ENCODE results near the gene BCR. TPM values are rescaled to one million over a fixed set of nuclear protein-coding genes. Genes with fewer than 3 reads are reported as not detected.
"Not testable (repeated sequence)": the region's sequence is repeated elsewhere in the genome, so short reads cannot be mapped to it uniquely, and the experiment has no call there.

Gene BCR
- total RNA-seq, 2 experiments from 2014 or later, result 60.7 to 63.2 TPM

GRCh38 chr22:23341942-23342695, 161.8 kb downstream of the BCR start:
- CTCF ChIA-PET; DNase-seq; H3K27me3 Mint-ChIP-seq; H3K9me3 Mint-ChIP-seq; H3K27ac Mint-ChIP-seq; H3K36me3 Mint-ChIP-seq (ENCODE audit: low read depth); H3K4me3 Mint-ChIP-seq; POLR2A ChIA-PET; H3K4me1 Mint-ChIP-seq: not testable (repeated sequence)

GRCh38 chr22:23351321-23351720, 171.0 kb downstream of the BCR start:
- Mint-ChIP-seq H3K4me1 (peaks cover 6% of the 10 kb centered on the region), H3K27me3 (peaks cover 42% of the 10 kb centered on the region), H3K9me3 (no peaks in the 10 kb centered on the region), H3K4me3 (no peak overlapping the region), H3K27ac (no peak overlapping the region), H3K36me3 (ENCODE audit: low read depth) (no peaks in the 10 kb centered on the region)
- DNase-seq, result no peak
- POLR2A ChIA-PET, result no interaction called here
- CTCF ChIA-PET, result no interaction called here

GRCh38 chr22:23353004-23353403, 172.7 kb downstream of the BCR start:
- Mint-ChIP-seq H3K27ac (no peak overlapping the region), H3K36me3 (ENCODE audit: low read depth) (no peaks in the 10 kb centered on the region), H3K4me1 (peaks cover 6% of the 10 kb centered on the region), H3K4me3 (no peak overlapping the region), H3K9me3 (no peaks in the 10 kb centered on the region), H3K27me3 (peaks cover 45% of the 10 kb centered on the region)
- ChIA-PET CTCF (interaction anchor here (1.3 kb wide), 1 partner anchor 33 kb away, joined by 5 read pairs; no protein-coding TSS in a partner anchor), POLR2A (no interaction called here)
- no peak for DNase-seq

- Mint-ChIP-seq H3K4me3 (no peak overlapping the region), H3K27ac (no peak overlapping the region), H3K9me3 (no peaks in the 10 kb centered on the region), H3K36me3 (ENCODE audit: low read depth) (no peaks in the 10 kb centered on the region), H3K27me3 (peaks cover 42% of the 10 kb centered on the region), H3K4me1 (peaks cover 6% of the 10 kb centered on the region)
- ChIA-PET POLR2A (no interaction called here), CTCF (interaction anchor here (1.3 kb wide), 1 partner anchor 32 kb away, joined by 5 read pairs; no protein-coding TSS in a partner anchor)
- no peak for DNase-seq
Observed at GRCh38 chr22:23353696-23354095, 173.4 kb downstream of the BCR start.

- no peak for DNase-seq
- no peak overlapping the region for H3K27ac Mint-ChIP-seq
- H3K36me3 Mint-ChIP-seq (ENCODE audit: low read depth), result no peaks in the 10 kb centered on the region
- H3K4me3 Mint-ChIP-seq, result no peak overlapping the region
- CTCF ChIA-PET, result no interaction called here
- peaks cover 29% of the 10 kb centered on the region for H3K27me3 Mint-ChIP-seq
- H3K9me3 Mint-ChIP-seq, result no peaks in the 10 kb centered on the region
- POLR2A ChIA-PET, result no interaction called here
- peaks cover 6% of the 10 kb centered on the region for H3K4me1 Mint-ChIP-seq
Observed at GRCh38 chr22:23356094-23356493, 175.8 kb downstream of the BCR start.

GRCh38 chr22:23357053-23357452, 176.7 kb downstream of the BCR start:
- no peak for DNase-seq
- Mint-ChIP-seq H3K4me1 (peaks cover 6% of the 10 kb centered on the region), H3K36me3 (ENCODE audit: low read depth) (no peaks in the 10 kb centered on the region), H3K9me3 (no peaks in the 10 kb centered on the region), H3K27ac (no peak overlapping the region), H3K27me3 (peaks cover 30% of the 10 kb centered on the region), H3K4me3 (no peak overlapping the region)
- POLR2A ChIA-PET, result no interaction called here
- CTCF ChIA-PET, result no interaction called here

- DNase-seq, result no peak
- Mint-ChIP-seq H3K27me3 (peaks cover 20% of the 10 kb centered on the region), H3K9me3 (no peaks in the 10 kb centered on the region), H3K4me1 (no peaks in the 10 kb centered on the region), H3K27ac (no peak overlapping the region), H3K36me3 (ENCODE audit: low read depth) (no peaks in the 10 kb centered on the region), H3K4me3 (no peak overlapping the region)
- ChIA-PET CTCF (no interaction called here), POLR2A (no interaction called here)
Observed at GRCh38 chr22:23359583-23360123, 179.3 kb downstream of the BCR start.

- Mint-ChIP-seq H3K4me1 (no peaks in the 10 kb centered on the region), H3K4me3 (no peak overlapping the region), H3K27ac (no peak overlapping the region), H3K36me3 (ENCODE audit: low read depth) (no peaks in the 10 kb centered on the region), H3K9me3 (no peaks in the 10 kb centered on the region), H3K27me3 (peaks cover 17% of the 10 kb centered on the region)
- ChIA-PET CTCF (no interaction called here), POLR2A (no interaction called here)
- DNase-seq, result no peak
Observed at GRCh38 chr22:23361676-23362075, 181.4 kb downstream of the BCR start.

GRCh38 chr22:23363683-23364082, 183.4 kb downstream of the BCR start:
- H3K4me1 Mint-ChIP-seq, result no peaks in the 10 kb centered on the region
- H3K4me3 Mint-ChIP-seq, result no peak overlapping the region
- H3K27ac Mint-ChIP-seq, result no peak overlapping the region
- H3K9me3 Mint-ChIP-seq, result no peaks in the 10 kb centered on the region
- CTCF ChIA-PET, result no interaction called here
- POLR2A ChIA-PET, result no interaction called here
- DNase-seq, result no peak
- H3K27me3 Mint-ChIP-seq, result peaks cover 30% of the 10 kb centered on the region
- H3K36me3 Mint-ChIP-seq (ENCODE audit: low read depth), result no peaks in the 10 kb centered on the region

GRCh38 chr22:23364389-23364788, 184.1 kb downstream of the BCR start:
- H3K4me1 Mint-ChIP-seq, result no peaks in the 10 kb centered on the region
- no peak overlapping the region for H3K27ac Mint-ChIP-seq
- peaks cover 35% of the 10 kb centered on the region for H3K27me3 Mint-ChIP-seq

GRCh38 chr22:23365524-23365923, 185.2 kb downstream of the BCR start:
- ChIA-PET CTCF (interaction anchor here (1.1 kb wide), 1 partner anchor 20 kb away, joined by 3 read pairs; no protein-coding TSS in a partner anchor), POLR2A (no interaction called here)
- DNase-seq, result no peak
- Mint-ChIP-seq H3K4me3 (no peak overlapping the region), H3K27ac (no peak overlapping the region), H3K27me3 (peaks cover 45% of the 10 kb centered on the region), H3K36me3 (ENCODE audit: low read depth) (no peaks in the 10 kb centered on the region), H3K9me3 (no peaks in the 10 kb centered on the region), H3K4me1 (no peaks in the 10 kb centered on the region)

More at GRCh38 chr22:23364389-23364788, 184.1 kb downstream of the BCR start:
- ChIA-PET POLR2A (no interaction called here), CTCF (interaction anchor here (1.1 to 1.2 kb wide), 2 partner anchors 21 to 39 kb away, joined by 3 read pairs; no protein-coding TSS in a partner anchor)
- no peak overlapping the region for H3K4me3 Mint-ChIP-seq
- H3K9me3 Mint-ChIP-seq, result no peaks in the 10 kb centered on the region
- no peak for DNase-seq
- no peaks in the 10 kb centered on the region for H3K36me3 Mint-ChIP-seq (ENCODE audit: low read depth)

- Mint-ChIP-seq H3K9me3 (no peaks in the 10 kb centered on the region), H3K27ac (no peak overlapping the region), H3K27me3 (peaks cover 47% of the 10 kb centered on the region), H3K4me3 (no peak overlapping the region), H3K4me1 (no peaks in the 10 kb centered on the region), H3K36me3 (ENCODE audit: low read depth) (no peaks in the 10 kb centered on the region)
- ChIA-PET CTCF (no interaction called here), POLR2A (interaction anchor here (0.7 kb wide), 1 partner anchor 516 kb away, joined by 3 read pairs; no protein-coding TSS in a partner anchor)
- no peak for DNase-seq
Observed at GRCh38 chr22:23365961-23366360, 185.7 kb downstream of the BCR start.

- POLR2A ChIA-PET; H3K4me3 Mint-ChIP-seq; DNase-seq; H3K4me1 Mint-ChIP-seq; H3K36me3 Mint-ChIP-seq (ENCODE audit: low read depth); H3K27ac Mint-ChIP-seq; H3K9me3 Mint-ChIP-seq: not testable (repeated sequence)
- CTCF ChIA-PET, result interaction anchor here (1.1 kb wide), 1 partner anchor 9 kb away, joined by 3 read pairs; no protein-coding TSS in a partner anchor
- peaks cover 44% of the 10 kb centered on the region for H3K27me3 Mint-ChIP-seq
Observed at GRCh38 chr22:23367196-23367595, 186.9 kb downstream of the BCR start.
